GM20000 (cell line): ENCODE measurements around the gene VKORC1L1.

Experiments used
- DNase-seq: peaks from one replicate; pipeline ENCODE4 v3.0.0; 2012; ENCODE audit warnings: low spot score
- TF ChIP-seq, protein P1 (sequence below): IDR thresholded peaks from 2 replicates; pipeline ENCODE4 v1.5.1; 2012; ENCODE audit warnings: mild to moderate bottlenecking, control low read depth; ENCODE audit errors: extremely low read depth, missing control alignments

The VKORC1L1 gene

GRCh38 chr7:65923316-65923715, 50.4 kb downstream of the VKORC1L1 start:
- TF ChIP-seq, protein P1, sequence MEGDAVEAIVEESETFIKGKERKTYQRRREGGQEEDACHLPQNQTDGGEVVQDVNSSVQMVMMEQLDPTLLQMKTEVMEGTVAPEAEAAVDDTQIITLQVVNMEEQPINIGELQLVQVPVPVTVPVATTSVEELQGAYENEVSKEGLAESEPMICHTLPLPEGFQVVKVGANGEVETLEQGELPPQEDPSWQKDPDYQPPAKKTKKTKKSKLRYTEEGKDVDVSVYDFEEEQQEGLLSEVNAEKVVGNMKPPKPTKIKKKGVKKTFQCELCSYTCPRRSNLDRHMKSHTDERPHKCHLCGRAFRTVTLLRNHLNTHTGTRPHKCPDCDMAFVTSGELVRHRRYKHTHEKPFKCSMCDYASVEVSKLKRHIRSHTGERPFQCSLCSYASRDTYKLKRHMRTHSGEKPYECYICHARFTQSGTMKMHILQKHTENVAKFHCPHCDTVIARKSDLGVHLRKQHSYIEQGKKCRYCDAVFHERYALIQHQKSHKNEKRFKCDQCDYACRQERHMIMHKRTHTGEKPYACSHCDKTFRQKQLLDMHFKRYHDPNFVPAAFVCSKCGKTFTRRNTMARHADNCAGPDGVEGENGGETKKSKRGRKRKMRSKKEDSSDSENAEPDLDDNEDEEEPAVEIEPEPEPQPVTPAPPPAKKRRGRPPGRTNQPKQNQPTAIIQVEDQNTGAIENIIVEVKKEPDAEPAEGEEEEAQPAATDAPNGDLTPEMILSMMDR, result no peak

DNA sequence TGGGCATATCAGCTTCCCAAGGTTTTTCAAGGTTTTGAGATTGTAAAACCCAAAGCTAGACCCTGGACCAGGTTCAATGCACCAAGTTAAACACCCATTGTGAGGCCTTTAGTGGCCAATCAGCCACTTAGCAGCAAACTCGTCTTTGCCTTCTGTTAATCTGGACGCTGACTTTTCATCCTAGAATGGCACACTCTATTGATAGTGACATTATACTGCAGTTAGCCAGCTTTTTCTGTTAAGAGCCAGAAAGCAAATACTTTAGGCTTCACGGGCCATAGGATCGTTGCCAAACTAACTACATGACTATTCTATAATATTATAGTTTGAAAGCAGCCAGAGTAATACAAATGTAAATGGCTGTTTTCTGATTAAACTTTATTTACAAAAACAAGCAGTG, 51.3 kb downstream of the VKORC1L1 start:
- TF ChIP-seq, protein P1, result no peak
- DNase-seq, result no peak

More at GRCh38 chr7:65923316-65923715, 50.4 kb downstream of the VKORC1L1 start:
- DNase-seq, result no peak

DNA sequence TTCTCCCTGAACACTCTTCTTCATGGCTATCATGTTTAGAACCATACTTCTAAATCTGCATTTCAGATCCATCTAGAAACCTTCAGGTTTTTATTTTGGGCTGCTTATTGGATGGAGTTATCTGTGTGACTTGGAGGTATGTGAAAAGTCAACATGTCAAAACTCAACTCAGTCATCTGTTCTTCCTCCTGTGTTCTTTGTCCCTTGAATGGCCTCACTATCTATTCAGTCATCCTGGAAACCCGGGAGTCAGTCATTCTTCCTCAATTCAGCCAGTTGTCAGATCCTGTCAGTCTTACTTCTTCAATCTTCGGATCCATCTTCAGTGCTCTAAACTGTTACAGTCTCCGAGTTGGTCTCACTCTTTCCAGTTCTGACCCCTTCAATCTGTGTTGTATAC, 52.2 kb downstream of the VKORC1L1 start:
- DNase-seq, result no peak
- TF ChIP-seq, protein P1, result no peak

DNA sequence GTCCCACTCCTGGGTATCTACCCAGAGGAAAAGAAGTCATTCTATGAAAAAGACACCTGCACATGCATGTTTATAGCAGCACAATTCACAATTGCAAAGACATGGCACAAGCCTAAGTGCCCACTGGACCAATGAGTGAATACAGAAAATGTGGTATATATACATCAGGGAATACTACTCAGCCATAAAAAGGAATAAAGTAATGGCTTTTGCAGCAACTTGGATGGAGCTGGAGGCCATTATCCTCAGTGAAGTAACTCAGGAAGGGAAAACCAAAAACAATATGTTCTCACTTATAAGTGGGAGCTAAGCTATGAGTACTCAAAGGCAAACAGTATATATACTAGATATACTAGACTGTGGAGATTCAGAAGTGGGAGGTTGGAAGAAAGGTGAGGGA, 53.7 kb downstream of the VKORC1L1 start:
- no peak for DNase-seq

DNA sequence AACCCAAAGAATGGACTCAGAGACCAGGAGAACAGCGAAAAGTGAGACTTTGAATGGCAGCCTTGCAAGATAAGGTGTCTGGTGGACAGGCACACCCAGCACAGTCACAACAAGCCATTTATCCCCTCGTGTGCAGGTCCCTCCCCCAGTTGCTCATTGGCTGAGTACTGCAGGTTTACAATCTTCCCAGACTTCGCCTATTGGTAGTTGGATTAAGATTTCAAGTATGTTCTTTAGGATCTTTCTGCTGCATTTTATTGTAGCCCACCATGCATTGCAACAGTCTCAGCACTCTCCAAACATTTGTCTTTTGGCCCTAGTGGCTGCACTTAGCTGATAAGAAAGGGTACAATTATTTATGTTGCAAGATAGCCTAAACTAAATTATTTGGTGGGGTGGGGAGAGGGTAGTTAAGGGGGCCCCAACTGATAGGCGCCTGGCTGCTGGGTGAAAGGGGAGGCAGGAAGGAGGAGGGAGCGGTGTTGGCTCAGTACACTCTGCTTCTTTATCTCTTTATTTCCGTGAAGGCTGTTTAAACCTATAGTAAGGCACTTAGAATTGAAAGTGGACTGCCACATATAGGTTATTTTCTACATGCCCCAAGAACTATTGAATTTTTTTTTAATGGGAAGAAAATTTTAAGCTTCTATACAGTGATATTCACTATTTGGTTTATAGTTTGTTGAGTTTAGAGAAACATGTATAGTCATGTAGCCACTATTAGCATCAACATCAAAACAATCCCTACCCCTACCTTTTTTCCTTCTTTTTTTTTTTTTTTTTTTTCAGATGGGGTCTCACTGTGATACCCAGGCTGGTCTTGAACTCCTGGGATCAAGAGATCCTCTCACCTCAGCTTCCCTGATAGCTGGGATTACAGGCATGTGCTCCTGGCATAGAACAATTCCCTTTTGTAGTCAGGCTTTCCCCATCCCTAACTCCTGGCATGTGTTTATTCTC, 54.9 kb downstream of the VKORC1L1 start:
- TF ChIP-seq, protein P1, result no peak
- DNase-seq, result no peak

More for the DNA sequence above, 53.7 kb downstream of the VKORC1L1 start:
- TF ChIP-seq, protein P1, result no peak

GRCh38 chr7:65931685-65932084, 58.8 kb downstream of the VKORC1L1 start:
- TF ChIP-seq, protein P1, result no peak
- no peak for DNase-seq

- TF ChIP-seq, protein P1, result no peak
- no peak for DNase-seq
Observed at GRCh38 chr7:65937296-65937695, 64.4 kb downstream of the VKORC1L1 start.
